ENCODE data around the gene TOR2A. TPM values are rescaled to one million over a fixed set of nuclear protein-coding genes. Genes with fewer than 3 reads are reported as not detected.

The TOR2A gene
- polyA plus RNA-seq, 1 donor (not counting 4 experiments of a cell fraction or from before 2014, with no cell fraction given): 2.3 TPM

GRCh38 chr9:127776195-127776923, 41.3 kb upstream of the TOR2A start:
- no peak overlapping the region for H3K4me3 ChIP-seq (ENCODE audit: control insufficient read depth in 2 of 3, extremely low read depth in 1 of 3, insufficient read depth in 2 of 3, low read depth in 1 of 3, low read length in 3 of 3)
- FAIRE-seq: no peak
- DNase-seq (ENCODE audit: low read depth, low spot score): no peak
- H3K9ac ChIP-seq (ENCODE audit: control insufficient read depth, extremely low read depth, insufficient read depth, low read length): no peak overlapping the region
- no peak overlapping the region for H3K4me2 ChIP-seq (ENCODE audit: control insufficient read depth, extremely low read depth, insufficient read depth, low read depth, low read length)
- H3K9me3 ChIP-seq (ENCODE audit: control insufficient read depth, low read depth, low read length): no peaks in the 10 kb centered on the region
- no peak overlapping the region for H2AFZ ChIP-seq (ENCODE audit: control insufficient read depth, low read length)
- H3K9me1 ChIP-seq (ENCODE audit: control insufficient read depth, extremely low read depth, insufficient read depth, low read length): no peaks in the 10 kb centered on the region
- dilution Hi-C loops (cut with MboI; ENCODE audit: extremely low pct_ligation_motif_present, low sequenced_read_pairs): no loop called here
- no peaks in the 10 kb centered on the region for H4K20me1 ChIP-seq (ENCODE audit: control insufficient read depth, extremely low read depth, insufficient read depth, low read length)
- H3K36me3 ChIP-seq (ENCODE audit: control insufficient read depth in 2 of 2, extremely low read depth in 1 of 2, insufficient read depth in 2 of 2, low read length in 2 of 2): no peaks in the 10 kb centered on the region
- H3K4me1 ChIP-seq (ENCODE audit: control insufficient read depth, extremely low read depth, insufficient read depth, low read length): peaks cover 3% of the 10 kb centered on the region
- H3K27ac ChIP-seq (ENCODE audit: control insufficient read depth, insufficient read depth, low read length): no peak overlapping the region
- TF ChIP-seq EZH2 (IDR thresholded peaks at IDR 0.05; ENCODE audit: low read length): no peak
- TF ChIP-seq, protein P1, sequence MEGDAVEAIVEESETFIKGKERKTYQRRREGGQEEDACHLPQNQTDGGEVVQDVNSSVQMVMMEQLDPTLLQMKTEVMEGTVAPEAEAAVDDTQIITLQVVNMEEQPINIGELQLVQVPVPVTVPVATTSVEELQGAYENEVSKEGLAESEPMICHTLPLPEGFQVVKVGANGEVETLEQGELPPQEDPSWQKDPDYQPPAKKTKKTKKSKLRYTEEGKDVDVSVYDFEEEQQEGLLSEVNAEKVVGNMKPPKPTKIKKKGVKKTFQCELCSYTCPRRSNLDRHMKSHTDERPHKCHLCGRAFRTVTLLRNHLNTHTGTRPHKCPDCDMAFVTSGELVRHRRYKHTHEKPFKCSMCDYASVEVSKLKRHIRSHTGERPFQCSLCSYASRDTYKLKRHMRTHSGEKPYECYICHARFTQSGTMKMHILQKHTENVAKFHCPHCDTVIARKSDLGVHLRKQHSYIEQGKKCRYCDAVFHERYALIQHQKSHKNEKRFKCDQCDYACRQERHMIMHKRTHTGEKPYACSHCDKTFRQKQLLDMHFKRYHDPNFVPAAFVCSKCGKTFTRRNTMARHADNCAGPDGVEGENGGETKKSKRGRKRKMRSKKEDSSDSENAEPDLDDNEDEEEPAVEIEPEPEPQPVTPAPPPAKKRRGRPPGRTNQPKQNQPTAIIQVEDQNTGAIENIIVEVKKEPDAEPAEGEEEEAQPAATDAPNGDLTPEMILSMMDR (optimal IDR thresholded peaks at IDR 0.05 in 1 of 3, IDR thresholded peaks at IDR 0.05 in 1 of 3, conservative IDR thresholded peaks at IDR 0.05 in 1 of 3; ENCODE audit: extremely low read depth in 1 of 3, insufficient read depth in 2 of 3, low read length in 3 of 3): no peak
- H3K79me2 ChIP-seq (ENCODE audit: control insufficient read depth, insufficient read depth, low read length): no peaks in the 10 kb centered on the region
- no peaks in the 10 kb centered on the region for H3K27me3 ChIP-seq (ENCODE audit: control insufficient read depth, extremely low read depth, insufficient read depth, low read length)

- Histone ChIP-seq H3K27ac (ENCODE audit: control insufficient read depth, insufficient read depth, low read length) (no peak overlapping the region), H3K4me2 (ENCODE audit: control insufficient read depth, extremely low read depth, insufficient read depth, low read depth, low read length) (no peak overlapping the region), H3K79me2 (ENCODE audit: control insufficient read depth, insufficient read depth, low read length) (no peaks in the 10 kb centered on the region), H3K27me3 (ENCODE audit: control insufficient read depth, extremely low read depth, insufficient read depth, low read length) (no peaks in the 10 kb centered on the region), H3K4me3 (ENCODE audit: control insufficient read depth in 2 of 3, extremely low read depth in 1 of 3, insufficient read depth in 2 of 3, low read depth in 1 of 3, low read length in 3 of 3) (no peak overlapping the region), H3K9me1 (ENCODE audit: control insufficient read depth, extremely low read depth, insufficient read depth, low read length) (no peaks in the 10 kb centered on the region), H4K20me1 (ENCODE audit: control insufficient read depth, extremely low read depth, insufficient read depth, low read length) (no peaks in the 10 kb centered on the region), H2AFZ (ENCODE audit: control insufficient read depth, low read length) (no peak overlapping the region), H3K4me1 (ENCODE audit: control insufficient read depth, extremely low read depth, insufficient read depth, low read length) (peaks cover 10% of the 10 kb centered on the region), H3K36me3 (ENCODE audit: control insufficient read depth in 2 of 2, extremely low read depth in 1 of 2, insufficient read depth in 2 of 2, low read length in 2 of 2) (no peaks in the 10 kb centered on the region), H3K9ac (ENCODE audit: control insufficient read depth, extremely low read depth, insufficient read depth, low read length) (no peak overlapping the region), H3K9me3 (ENCODE audit: control insufficient read depth, low read depth, low read length) (no peaks in the 10 kb centered on the region)
- no peak for FAIRE-seq
- dilution Hi-C loops (cut with MboI; ENCODE audit: extremely low pct_ligation_motif_present, low sequenced_read_pairs): no loop called here
- TF ChIP-seq, protein P1 (optimal IDR thresholded peaks at IDR 0.05 in 1 of 3, IDR thresholded peaks at IDR 0.05 in 1 of 3, conservative IDR thresholded peaks at IDR 0.05 in 1 of 3; ENCODE audit: extremely low read depth in 1 of 3, insufficient read depth in 2 of 3, low read length in 3 of 3): no peak
- TF ChIP-seq EZH2 (IDR thresholded peaks at IDR 0.05; ENCODE audit: low read length): no peak
- DNase-seq (ENCODE audit: low read depth, low spot score): no peak
Observed at GRCh38 chr9:127773981-127774380, 38.9 kb upstream of the TOR2A start.
